Measurements from ENCODE around the gene TGM5.
A peak's percentile ranks its signal among the peaks of the same experiment; 100 is the strongest.

The TGM5 gene

GRCh38 chr15:43286074-43286473, 19.3 kb upstream of the TGM5 start:
- Histone ChIP-seq H3K9me3 (no peaks in the 10 kb centered on the region), H3K36me3 (no peaks in the 10 kb centered on the region), H3K4me1 (no peaks in the 10 kb centered on the region), H3K27me3 (no peaks in the 10 kb centered on the region), H3K4me3 (ENCODE audit: low read depth, low read length) (no peak overlapping the region)
- DNase-seq = no peak
- TF ChIP-seq CTCF (IDR thresholded peaks at IDR 0.05; ENCODE audit: low read depth, low read length) = no peak

- Histone ChIP-seq H3K36me3 (no peaks in the 10 kb centered on the region), H3K4me1 (no peaks in the 10 kb centered on the region), H3K27me3 (no peaks in the 10 kb centered on the region), H3K9me3 (no peaks in the 10 kb centered on the region), H3K4me3 (ENCODE audit: low read depth, low read length) (no peak overlapping the region)
- TF ChIP-seq CTCF (IDR thresholded peaks at IDR 0.05; ENCODE audit: low read depth, low read length) = peak; percentile 94
- peak; percentile 58 for DNase-seq
Observed at GRCh38 chr15:43285609-43286037, 18.9 kb upstream of the TGM5 start.

GRCh38 chr15:43283526-43283925, 16.8 kb upstream of the TGM5 start:
- TF ChIP-seq CTCF (IDR thresholded peaks at IDR 0.05; ENCODE audit: low read depth, low read length) = no peak
- no peaks in the 10 kb centered on the region for H3K36me3 ChIP-seq
- DNase-seq = no peak
- no peaks in the 10 kb centered on the region for H3K4me1 ChIP-seq
- no peaks in the 10 kb centered on the region for H3K9me3 ChIP-seq
- no peaks in the 10 kb centered on the region for H3K27me3 ChIP-seq
- H3K4me3 ChIP-seq (ENCODE audit: low read depth, low read length) = no peak overlapping the region

GRCh38 chr15:43281926-43282602, 15.3 kb upstream of the TGM5 start:
- no peak for DNase-seq
- H3K4me3 ChIP-seq (ENCODE audit: low read depth, low read length) = no peak overlapping the region
- no peaks in the 10 kb centered on the region for H3K27me3 ChIP-seq
- no peaks in the 10 kb centered on the region for H3K36me3 ChIP-seq
- no peaks in the 10 kb centered on the region for H3K9me3 ChIP-seq
- TF ChIP-seq CTCF (IDR thresholded peaks at IDR 0.05; ENCODE audit: low read depth, low read length) = no peak
- H3K4me1 ChIP-seq = no peaks in the 10 kb centered on the region

- Histone ChIP-seq H3K36me3 (no peaks in the 10 kb centered on the region), H3K27me3 (no peaks in the 10 kb centered on the region), H3K4me3 (ENCODE audit: low read depth, low read length) (no peak overlapping the region), H3K9me3 (no peaks in the 10 kb centered on the region), H3K4me1 (no peaks in the 10 kb centered on the region)
- DNase-seq = no peak
- no peak for TF ChIP-seq CTCF (IDR thresholded peaks at IDR 0.05; ENCODE audit: low read depth, low read length)
Observed at GRCh38 chr15:43280996-43281395, 14.3 kb upstream of the TGM5 start.

GRCh38 chr15:43279496-43279895, 12.8 kb upstream of the TGM5 start:
- Histone ChIP-seq H3K9me3 (no peaks in the 10 kb centered on the region), H3K4me3 (ENCODE audit: low read depth, low read length) (no peak overlapping the region), H3K4me1 (no peaks in the 10 kb centered on the region), H3K36me3 (no peaks in the 10 kb centered on the region), H3K27me3 (no peaks in the 10 kb centered on the region)
- no peak for TF ChIP-seq CTCF (IDR thresholded peaks at IDR 0.05; ENCODE audit: low read depth, low read length)
- no peak for DNase-seq

Measured in BE2C (cell line).